SK-N-SH (cell line): ENCODE results near the gene SHKBP1. TPM values are rescaled to one million over a fixed set of nuclear protein-coding genes. Genes with fewer than 3 reads are reported as not detected.

Experiments
- CTCF ChIA-PET: fragments of 300-600, 350-600 bp; formaldehyde crosslinking; extraction: SDS; loops from one replicate; lab custom pipeline; 2021; lab: Yijun Ruan, JAX
- POLR2A ChIA-PET: fragments of 350-600 bp; sonication (Branson Sonifier 250); formaldehyde crosslinking; extraction: SDS; loops from one replicate; lab custom pipeline; 2020; ENCODE audit warnings: antibody characterized with exemption, inconsistent platforms; lab: Yijun Ruan, JAX
- DNase-seq: peaks from one replicate; pipeline ENCODE4 v3.0.0; 2012
- H2AFZ ChIP-seq: fragments of 200-600 bp; sonication (generic); 2 replicates; pipeline ENCODE4 v1.8.1; 2016; ENCODE audit warnings: antibody characterized with exemption, mild to moderate bottlenecking, low read depth
- H3F3A ChIP-seq: fragments of 200-600 bp; sonication (generic); replicated peaks from 2 replicates; pipeline ENCODE3; 2016; ENCODE audit warnings: antibody characterized with exemption, mild to moderate bottlenecking; ENCODE audit not compliant: insufficient read depth
- H3K27ac ChIP-seq, 2 experiments: fragments of 200-500 bp in 1 of 2; fragments of 200-600 bp in 1 of 2; sonication (Bioruptor generic) in 1 of 2; sonication (generic), shearing (Covaris generic) in 1 of 2; 2 replicates each; pipeline versions ENCODE4 v1.5.1 to v1.6.1; 2014 to 2016; ENCODE audit warnings: low read depth in 2 of 2, inconsistent platforms in 1 of 2, low read length in 1 of 2, mild to moderate bottlenecking in 1 of 2, mixed read lengths in 1 of 2
- H3K27me3 ChIP-seq: fragments of 200-600 bp; sonication (generic), shearing (Covaris generic); 2 replicates; pipeline ENCODE4 v1.6.1; 2016; ENCODE audit warnings: mixed run types; ENCODE audit not compliant: insufficient read depth
- H3K36me3 ChIP-seq, 2 experiments: fragments of 200-500 bp in 1 of 2; fragments of 200-600 bp in 1 of 2; sonication (Bioruptor generic) in 1 of 2; sonication (generic) in 1 of 2; replicated peaks in 1 of 2; 2 replicates each; pipeline versions ENCODE3 to v1.5.1; 2014 to 2016; ENCODE audit warnings: low read length in 1 of 2, mild to moderate bottlenecking in 1 of 2; ENCODE audit not compliant: insufficient read depth in 2 of 2, control insufficient read depth in 1 of 2
- H3K4me1 ChIP-seq, 2 experiments: fragments of 200-500 bp in 1 of 2; fragments of 200-600 bp in 1 of 2; sonication (Bioruptor generic) in 1 of 2; sonication (generic), shearing (Covaris generic) in 1 of 2; 2 replicates each; pipeline versions ENCODE4 v1.5.1 to v1.6.1; 2014 to 2016; ENCODE audit warnings: low read depth in 1 of 2, low read length in 1 of 2, mixed run types in 1 of 2; ENCODE audit not compliant: insufficient read depth in 2 of 2, control insufficient read depth in 1 of 2
- H3K4me2 ChIP-seq: fragments of 200-600 bp; sonication (generic), shearing (Covaris generic); 2 replicates; pipeline ENCODE4 v1.6.1; 2017; ENCODE audit warnings: mixed run types
- H3K4me3 ChIP-seq, 2 experiments: fragments of 200-500 bp in 1 of 2; fragments of 200-600 bp in 1 of 2; sonication (Bioruptor generic) in 1 of 2; sonication (generic), shearing (Covaris generic) in 1 of 2; 2 replicates each; pipeline versions ENCODE4 v1.5.1 to v1.8.1; 2014 to 2016; ENCODE audit warnings: low read depth in 2 of 2, inconsistent platforms in 1 of 2, low read length in 1 of 2, mild to moderate bottlenecking in 1 of 2, mixed read lengths in 1 of 2, moderate library complexity in 1 of 2
- H3K79me2 ChIP-seq: fragments of 200-600 bp; sonication (generic); 2 replicates; pipeline ENCODE4 v1.8.1; 2017; ENCODE audit warnings: mild to moderate bottlenecking; ENCODE audit not compliant: insufficient read depth
- H3K9ac ChIP-seq: fragments of 200-600 bp; sonication (generic); 2 replicates; pipeline ENCODE4 v1.6.1; 2017; ENCODE audit warnings: mixed run types
- H3K9me2 ChIP-seq: fragments of 200-600 bp; sonication (generic); 2 replicates; pipeline ENCODE4 v1.6.1; 2017; ENCODE audit warnings: mixed run types
- H3K9me3 ChIP-seq: fragments of 200-600 bp; sonication (generic); 2 replicates; pipeline ENCODE4 v1.6.1; 2017; ENCODE audit warnings: mixed run types, mild to moderate bottlenecking, moderate library complexity
- H4K20me1 ChIP-seq: fragments of 200-600 bp; sonication (generic); 2 replicates; pipeline ENCODE4 v1.6.1; 2017; ENCODE audit warnings: mild to moderate bottlenecking, mixed run types; ENCODE audit not compliant: insufficient read depth
- CHD2 ChIP-seq: fragments of 150-350 bp; IDR thresholded peaks from 2 replicates; pipeline ENCODE4 v1.6.1; 2018; ENCODE audit warnings: low read length; ENCODE audit not compliant: partially characterized antibody
- ELF1 ChIP-seq: IDR thresholded peaks from 2 replicates; pipeline ENCODE4 v1.4.0; 2012
- EZH2phosphoT487 ChIP-seq: fragments of 200-600 bp; sonication (generic); IDR thresholded peaks from 2 replicates; pipeline ENCODE4 v1.6.1; 2017; ENCODE audit warnings: low read depth, mixed run types, mild to moderate bottlenecking, antibody characterized with exemption, moderate library complexity, borderline replicate concordance
- FOXM1 ChIP-seq: IDR thresholded peaks from 2 replicates; pipeline ENCODE4 v1.4.0; 2012; ENCODE audit warnings: low read depth, mild to moderate bottlenecking
- GABPA ChIP-seq: IDR thresholded peaks from 2 replicates; pipeline ENCODE4 v1.4.0; 2012; ENCODE audit warnings: low read depth, mild to moderate bottlenecking
- GATA2 ChIP-seq: sonication (generic); formaldehyde crosslinking; IDR thresholded peaks from 2 replicates; pipeline ENCODE4 v1.5.0; 2020; ENCODE audit warnings: mild to moderate bottlenecking, missing genetic modification reagents
- IRF3 ChIP-seq: fragments of 150-350 bp; IDR thresholded peaks from 2 replicates; pipeline ENCODE4 v1.6.1; 2016; ENCODE audit warnings: mild to moderate bottlenecking, low read depth, low read length
- JUND ChIP-seq: IDR thresholded peaks from 2 replicates; pipeline ENCODE4 v1.4.0; 2012
- MAX ChIP-seq: IDR thresholded peaks from 2 replicates; pipeline ENCODE4 v1.4.0; 2012; ENCODE audit warnings: low read depth
- MEF2A ChIP-seq: IDR thresholded peaks from 2 replicates; pipeline ENCODE4 v1.4.0; 2012; ENCODE audit warnings: low read depth, borderline replicate concordance
- MXI1 ChIP-seq: IDR thresholded peaks from 2 replicates; pipeline ENCODE4 v1.6.1; 2012; ENCODE audit warnings: mild to moderate bottlenecking, low read depth, low read length, improper control_type of control experiment
- RFX5 ChIP-seq: IDR thresholded peaks from 2 replicates; pipeline ENCODE4 v1.6.1; 2012; ENCODE audit warnings: mild to moderate bottlenecking, improper control_type of control experiment, low read length
- RXRA ChIP-seq: IDR thresholded peaks from 2 replicates; pipeline ENCODE4 v1.4.0; 2012; ENCODE audit warnings: low read depth, mild to moderate bottlenecking, borderline replicate concordance
- SIN3A ChIP-seq: IDR thresholded peaks from 2 replicates; pipeline ENCODE4 v1.6.1; 2012; ENCODE audit warnings: low read depth, mild to moderate bottlenecking, low read length, moderate library complexity, borderline replicate concordance
- SMC3 ChIP-seq: IDR thresholded peaks from 2 replicates; pipeline ENCODE4 v1.6.1; 2012; ENCODE audit warnings: low read depth, low read length, improper control_type of control experiment
- TCF12 ChIP-seq: IDR thresholded peaks from 2 replicates; pipeline ENCODE4 v1.4.0; 2012
- TEAD4 ChIP-seq: IDR thresholded peaks from 2 replicates; pipeline ENCODE4 v1.4.0; 2012; ENCODE audit warnings: mild to moderate bottlenecking, borderline replicate concordance; ENCODE audit not compliant: insufficient read depth
- ZBTB33 ChIP-seq: IDR thresholded peaks from 2 replicates; pipeline ENCODE4 v1.4.0; 2012; ENCODE audit warnings: low read depth, borderline replicate concordance
- WGBS: methylation state at CpG from one replicate; pipeline ENCODE4 v1.1.6; 2017; ENCODE audit warnings: low lambda C conversion rate; 5-methylcytosine and 5-hydroxymethylcytosine counted together
- polyA plus RNA-seq, 3 experiments: library from polyadenylated mRNA; depleted of rRNA; stranded (reverse); fragments of >200 nt; gene quantifications; 2 replicates each; pipeline ENCODE4 v1.2.3, GENCODE V29; 2012

The SHKBP1 gene
- polyA plus RNA-seq, 1 of the 3 experiments (the other 2 are of a cell fraction) = 62.7 TPM

DNA sequence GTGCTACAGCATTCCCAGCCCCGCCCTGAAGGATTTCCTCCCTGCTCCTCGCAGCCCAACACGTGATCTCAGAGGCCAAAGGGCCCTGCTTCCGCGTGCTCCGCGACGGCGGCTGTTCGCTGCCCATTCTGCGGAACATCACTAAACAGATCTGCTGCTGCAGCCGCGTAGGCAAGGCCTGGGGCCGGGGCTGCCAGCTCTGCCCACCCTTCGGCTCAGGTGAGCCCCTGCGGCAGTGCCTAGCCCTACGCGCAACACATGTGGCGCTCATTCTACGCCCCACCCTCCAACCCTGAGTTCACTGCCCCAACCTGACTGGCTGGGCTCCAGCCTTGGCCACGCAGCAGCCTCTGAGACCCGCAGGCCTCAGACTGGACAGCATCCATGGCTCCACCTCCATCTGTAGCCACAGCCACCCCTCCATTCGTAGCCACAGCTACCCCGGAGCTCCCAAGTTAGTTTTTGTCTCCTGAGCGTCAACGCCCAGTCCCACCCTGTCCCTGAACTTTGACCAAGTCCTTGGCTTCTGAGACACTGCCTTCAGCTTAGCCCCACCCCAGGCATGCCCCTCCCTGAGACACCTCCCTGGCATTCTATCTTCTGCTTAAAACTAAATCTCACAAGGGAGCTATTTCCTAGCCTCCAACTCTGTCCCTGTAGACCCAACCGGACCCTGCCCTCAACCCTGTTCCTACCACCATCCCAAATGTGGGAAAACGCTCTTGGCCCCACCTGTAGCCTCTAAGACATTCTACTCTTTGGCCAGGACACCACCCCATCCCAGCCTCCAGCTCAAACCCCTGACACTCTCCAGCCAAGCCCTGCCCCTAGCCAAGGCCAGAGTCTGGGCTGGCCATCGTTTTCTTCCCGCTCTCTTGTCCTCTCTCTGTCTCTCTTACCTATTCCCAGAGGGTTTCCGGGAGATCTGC lies 30.9 kb downstream of the SHKBP1 start:
- WGBS = 94% methylated on average over 29 of the region's 31 CpGs
- H3K79me2 ChIP-seq = no peaks in the 10 kb centered on the region
- POLR2A ChIA-PET = interaction anchor here (0.6 kb wide), 1 partner anchor 9 kb away, joined by 3 read pairs; no protein-coding TSS in a partner anchor

DNA sequence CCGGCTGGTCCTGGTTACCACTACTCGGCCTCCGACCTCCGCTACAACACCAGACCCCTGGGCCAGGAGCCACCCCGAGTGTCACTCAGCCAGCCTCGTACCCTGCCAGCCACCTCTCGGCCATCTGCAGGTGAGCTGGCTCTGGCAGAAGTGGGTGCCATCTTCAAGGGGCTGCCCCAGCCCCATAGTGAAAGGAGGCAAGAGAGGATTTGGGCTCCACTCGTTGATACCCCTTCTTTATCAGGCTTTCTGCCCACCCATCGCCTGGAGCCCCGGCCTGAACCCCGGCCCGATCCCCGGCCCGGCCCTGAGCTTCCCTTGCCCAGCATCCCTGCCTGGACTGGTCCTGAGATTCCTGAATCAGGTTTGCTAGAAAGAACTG lies 31.6 kb downstream of the SHKBP1 start:
- Histone ChIP-seq H3K9ac (no peak overlapping the region), H4K20me1 (no peaks in the 10 kb centered on the region), H3K36me3 (no peaks in the 10 kb centered on the region), H3K4me3 (no peak overlapping the region), H3K79me2 (no peaks in the 10 kb centered on the region), H3K4me2 (no peak overlapping the region), H3K27ac (no peak overlapping the region), H3K9me3 (no peaks in the 10 kb centered on the region), H2AFZ (no peak overlapping the region), H3K4me1 (peaks cover 15 to 46% of the 10 kb centered on the region in 2 experiments; a peak in 2 of 4 replicates), H3F3A (peaks cover 18% of the 10 kb centered on the region), H3K9me2 (no peaks in the 10 kb centered on the region), H3K27me3 (no peaks in the 10 kb centered on the region)
- no peak for DNase-seq
- no peak for TF ChIP-seq MEF2A
- no peak for TF ChIP-seq EZH2phosphoT487
- no peak for TF ChIP-seq RFX5
- 97% methylated on average over 12 of the region's 14 CpGs for WGBS
- CTCF ChIA-PET = interaction anchor here (1.0 to 4.1 kb wide), 5 partner anchors 9 to 78 kb away, joined by 3 to 42 read pairs (median 4); no protein-coding TSS in a partner anchor
- POLR2A ChIA-PET = interaction anchor here (0.6 kb wide), 1 partner anchor 10 kb away, joined by 3 read pairs; no protein-coding TSS in a partner anchor

More for the DNA sequence above, 30.9 kb downstream of the SHKBP1 start:
- CTCF ChIA-PET = interaction anchor here (1.0 to 4.1 kb wide), 6 partner anchors 8 to 162 kb away, joined by 3 to 42 read pairs (median 4); no protein-coding TSS in a partner anchor
- Histone ChIP-seq H3K27me3 (no peaks in the 10 kb centered on the region), H3K36me3 (no peaks in the 10 kb centered on the region), H3F3A (peaks cover 25% of the 10 kb centered on the region), H3K9ac (no peak overlapping the region), H4K20me1 (no peaks in the 10 kb centered on the region), H3K4me1 (peaks cover 15 to 53% of the 10 kb centered on the region in 2 experiments; a peak in 2 of 4 replicates), H3K9me2 (no peaks in the 10 kb centered on the region), H3K27ac (no peak overlapping the region), H3K4me2 (no peak overlapping the region), H3K9me3 (no peaks in the 10 kb centered on the region), H2AFZ (no peak overlapping the region), H3K4me3 (no peak overlapping the region)
- DNase-seq = no peak
- TF ChIP-seq CHD2 (no peak), GATA2 (CRISPR knock-in tag) (no peak), GABPA (no peak)

DNA sequence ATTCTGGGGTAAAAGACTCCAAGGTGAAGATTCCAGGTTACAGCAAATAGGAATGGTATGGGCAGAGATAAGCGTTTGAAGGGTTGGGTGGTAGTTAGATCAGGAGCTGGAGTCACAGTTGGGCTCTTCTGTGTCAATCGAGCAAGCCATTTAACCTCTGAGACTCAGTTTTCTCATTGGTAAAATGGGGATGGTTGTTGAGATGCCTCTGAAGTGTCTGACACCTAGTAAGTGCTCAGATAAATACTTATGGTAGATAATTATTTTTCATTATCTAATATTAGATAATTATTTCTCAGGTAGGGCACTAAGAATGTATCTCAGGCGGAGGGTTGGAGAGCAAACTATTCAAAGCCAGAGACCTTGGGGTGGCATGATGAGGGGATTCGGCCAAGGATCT lies 32.3 kb downstream of the SHKBP1 start:
- no peaks in the 10 kb centered on the region for H4K20me1 ChIP-seq
- WGBS = 85% methylated on average over 4 of the region's 4 CpGs
- H3K27ac ChIP-seq = no peak overlapping the region; a peak in 1 of 4 replicates
- H3K4me2 ChIP-seq = peak overlapping the region; percentile 93; the same call in 1 of the 2 replicates
- no peak overlapping the region for H2AFZ ChIP-seq
- no peak for DNase-seq
- no peaks in the 10 kb centered on the region for H3K79me2 ChIP-seq
- H3K4me1 ChIP-seq = peaks cover 15 to 43% of the 10 kb centered on the region in 2 experiments; a peak in 2 of 4 replicates
- no peaks in the 10 kb centered on the region for H3K9me3 ChIP-seq
- H3K9me2 ChIP-seq = no peaks in the 10 kb centered on the region
- ChIA-PET CTCF (interaction anchor here (4.1 kb wide), 1 partner anchor 26 kb away, joined by 42 read pairs; no protein-coding TSS in a partner anchor), POLR2A (no interaction called here)
- no peaks in the 10 kb centered on the region for H3K36me3 ChIP-seq
- H3K4me3 ChIP-seq = peak overlapping the region; percentile 53 to 56; a peak in 3 of 4 replicates
- H3K9ac ChIP-seq = no peak overlapping the region
- H3K27me3 ChIP-seq = no peaks in the 10 kb centered on the region
- peaks cover 11% of the 10 kb centered on the region for H3F3A ChIP-seq
- TF ChIP-seq MXI1 (no peak), IRF3 (no peak), TEAD4 (no peak), FOXM1 (no peak), ZBTB33 (no peak), MAX (no peak), TCF12 (no peak), ELF1 (no peak), RXRA (no peak), SIN3A (no peak), SMC3 (no peak), JUND (no peak)
